ENCODE measurements around the gene MAGEA8. TPM values are rescaled to one million over a fixed set of nuclear protein-coding genes. Genes with fewer than 3 reads are reported as not detected.
"Not testable (repeated sequence)": the region's sequence is repeated elsewhere in the genome, so short reads cannot be mapped to it uniquely, and the experiment has no call there.

The MAGEA8 gene, protein sequence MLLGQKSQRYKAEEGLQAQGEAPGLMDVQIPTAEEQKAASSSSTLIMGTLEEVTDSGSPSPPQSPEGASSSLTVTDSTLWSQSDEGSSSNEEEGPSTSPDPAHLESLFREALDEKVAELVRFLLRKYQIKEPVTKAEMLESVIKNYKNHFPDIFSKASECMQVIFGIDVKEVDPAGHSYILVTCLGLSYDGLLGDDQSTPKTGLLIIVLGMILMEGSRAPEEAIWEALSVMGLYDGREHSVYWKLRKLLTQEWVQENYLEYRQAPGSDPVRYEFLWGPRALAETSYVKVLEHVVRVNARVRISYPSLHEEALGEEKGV
- not detected for total RNA-seq

DNA sequence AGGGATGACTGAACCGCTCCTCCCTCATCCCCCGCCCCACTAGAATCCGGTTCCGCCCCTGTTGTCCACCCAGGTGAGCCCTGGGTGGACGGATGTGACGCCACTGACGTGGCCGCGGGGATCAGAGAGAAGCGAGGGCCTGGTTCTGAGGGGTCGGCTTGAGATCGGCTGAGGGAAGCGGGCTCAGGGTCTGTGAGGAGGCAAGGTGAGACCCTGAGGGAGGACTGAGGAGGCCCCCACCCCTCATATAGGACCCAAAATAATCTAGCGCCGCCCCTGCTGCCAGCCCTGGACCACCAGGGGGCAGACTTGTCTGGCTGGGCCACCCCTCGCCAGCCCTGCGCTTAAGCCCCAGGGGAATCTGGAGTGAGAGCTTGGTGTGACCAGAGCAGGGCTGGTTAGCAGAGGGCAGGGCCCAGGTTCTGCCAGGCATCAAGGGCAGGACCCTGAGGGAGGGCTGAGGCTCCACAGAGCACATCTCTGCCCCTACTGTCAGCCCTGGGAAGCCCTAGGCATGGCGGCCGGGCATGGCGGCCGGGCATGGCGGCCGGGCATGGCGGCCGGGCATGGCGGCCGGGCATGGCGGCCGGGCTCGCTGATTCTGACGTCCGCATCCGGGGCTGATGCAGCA is at the start of gene MAGEA8:
TSS of gene MAGEA8 (plus strand) at position 103 of the 631 bp plus-strand sequence. CDS start 3,090 bp downstream, outside the sequence.
- no peaks in the 10 kb centered on the region for H3K4me1 ChIP-seq

DNA sequence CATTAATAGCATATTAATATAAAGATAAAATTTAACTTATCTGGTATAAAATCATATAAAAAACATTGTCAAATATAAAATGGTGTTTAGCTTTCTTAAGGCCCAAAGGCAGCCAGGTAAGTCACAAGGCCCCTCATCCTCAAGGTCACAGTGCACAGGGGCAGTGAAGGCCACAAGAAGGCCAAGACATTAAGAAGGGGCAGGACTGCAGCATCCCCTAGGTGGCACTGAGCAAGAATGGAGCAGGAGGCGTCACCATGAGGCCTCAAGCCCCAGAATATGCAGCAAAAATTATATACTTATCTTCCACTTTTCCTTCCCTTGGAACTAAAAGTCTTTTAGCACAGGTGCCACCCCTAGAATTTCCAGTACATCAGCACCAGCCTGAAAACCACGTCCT is 49.5 kb upstream of the MAGEA8 start:
- DNase-seq, result no peak
- intact Hi-C loops (cut with DNase I), result no loop called here
- TF ChIP-seq, protein P1, sequence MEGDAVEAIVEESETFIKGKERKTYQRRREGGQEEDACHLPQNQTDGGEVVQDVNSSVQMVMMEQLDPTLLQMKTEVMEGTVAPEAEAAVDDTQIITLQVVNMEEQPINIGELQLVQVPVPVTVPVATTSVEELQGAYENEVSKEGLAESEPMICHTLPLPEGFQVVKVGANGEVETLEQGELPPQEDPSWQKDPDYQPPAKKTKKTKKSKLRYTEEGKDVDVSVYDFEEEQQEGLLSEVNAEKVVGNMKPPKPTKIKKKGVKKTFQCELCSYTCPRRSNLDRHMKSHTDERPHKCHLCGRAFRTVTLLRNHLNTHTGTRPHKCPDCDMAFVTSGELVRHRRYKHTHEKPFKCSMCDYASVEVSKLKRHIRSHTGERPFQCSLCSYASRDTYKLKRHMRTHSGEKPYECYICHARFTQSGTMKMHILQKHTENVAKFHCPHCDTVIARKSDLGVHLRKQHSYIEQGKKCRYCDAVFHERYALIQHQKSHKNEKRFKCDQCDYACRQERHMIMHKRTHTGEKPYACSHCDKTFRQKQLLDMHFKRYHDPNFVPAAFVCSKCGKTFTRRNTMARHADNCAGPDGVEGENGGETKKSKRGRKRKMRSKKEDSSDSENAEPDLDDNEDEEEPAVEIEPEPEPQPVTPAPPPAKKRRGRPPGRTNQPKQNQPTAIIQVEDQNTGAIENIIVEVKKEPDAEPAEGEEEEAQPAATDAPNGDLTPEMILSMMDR (IDR thresholded peaks at IDR 0.05), result no peak
- no peak for TF ChIP-seq POLR2A (IDR thresholded peaks at IDR 0.05)
- no peaks in the 10 kb centered on the region for H3K36me3 ChIP-seq
- H3K4me1 ChIP-seq, result no peaks in the 10 kb centered on the region
- no peaks in the 10 kb centered on the region for H3K27me3 ChIP-seq
- H3K27ac ChIP-seq, result no peak overlapping the region
- no peak overlapping the region for H3K4me3 ChIP-seq (replicated peaks in 1 of 3)
- WGBS, 2 donors, result 90 to 93% methylated on average over 2 of the region's 2 CpGs
- no peaks in the 10 kb centered on the region for H3K9me3 ChIP-seq

More for the DNA sequence above, at the start of gene MAGEA8:
- intact Hi-C loops (cut with DNase I), result no loop called here
- Histone ChIP-seq H3K9me3 (no peaks in the 10 kb centered on the region), H3K36me3 (no peaks in the 10 kb centered on the region), H3K27me3 (no peaks in the 10 kb centered on the region), H3K4me3 (replicated peaks in 1 of 3) (no peak within 1 kb of the TSS), H3K27ac (no peak within 1 kb of the TSS)
- 93 to 100% methylated on average over 1 to 6 of the region's 33 CpGs for WGBS, 2 donors
- TF ChIP-seq, protein P1 (IDR thresholded peaks at IDR 0.05), result no peak
- TF ChIP-seq POLR2A (IDR thresholded peaks at IDR 0.05), result no peak
- DNase-seq, result no peak

DNA sequence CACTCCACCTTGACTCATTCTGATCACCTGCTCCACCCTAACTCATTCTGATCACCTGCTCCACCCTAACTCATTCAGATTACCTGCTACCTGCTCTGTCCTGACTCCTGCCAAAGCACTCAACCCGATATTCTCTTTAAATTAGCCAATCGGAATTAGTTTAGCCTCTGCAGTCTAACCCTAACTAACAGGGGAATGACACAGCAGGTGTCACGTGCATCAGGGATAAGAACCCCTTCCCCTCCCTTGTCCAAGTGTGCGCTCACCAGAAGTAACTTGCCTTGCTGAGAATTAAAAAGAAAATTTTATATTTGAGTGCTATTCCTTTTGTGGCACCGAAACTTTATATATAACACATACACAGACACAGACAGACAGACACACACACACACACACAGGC is 44.3 kb upstream of the MAGEA8 start:
- DNase-seq; H3K27ac ChIP-seq; H3K36me3 ChIP-seq; intact Hi-C loops (cut with DNase I); H3K4me3 ChIP-seq (replicated peaks in 1 of 3); H3K4me1 ChIP-seq; H3K27me3 ChIP-seq; H3K9me3 ChIP-seq: not testable (repeated sequence)
- WGBS, 2 donors, result 73 to 75% methylated on average over 5 of the region's 5 CpGs

DNA sequence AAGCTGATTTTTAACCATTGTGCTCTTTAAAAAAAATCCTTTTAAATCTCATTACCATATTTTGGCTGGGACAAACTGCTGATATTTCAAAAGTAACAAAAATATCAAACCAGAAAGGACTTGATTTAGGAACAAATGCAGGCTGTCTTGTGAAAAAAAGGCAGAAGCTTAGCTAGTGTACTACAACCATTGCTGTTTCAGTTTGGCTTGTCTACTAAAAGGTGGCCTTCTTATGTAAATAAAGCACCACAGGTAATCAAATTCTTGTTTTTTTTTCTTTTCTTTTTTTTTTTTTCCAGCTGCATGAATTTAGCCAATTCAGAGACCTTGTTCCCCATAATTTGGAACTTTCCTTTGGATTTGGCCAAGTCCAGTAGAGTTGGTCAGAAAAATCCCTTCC is 43.8 kb upstream of the MAGEA8 start:
- intact Hi-C loops (cut with DNase I), result no loop called here
- Histone ChIP-seq H3K36me3 (no peaks in the 10 kb centered on the region), H3K4me1 (no peaks in the 10 kb centered on the region), H3K4me3 (replicated peaks in 1 of 3) (no peak overlapping the region), H3K9me3 (no peaks in the 10 kb centered on the region), H3K27ac (no peak overlapping the region), H3K27me3 (no peaks in the 10 kb centered on the region)
- no peak for TF ChIP-seq POLR2A (IDR thresholded peaks at IDR 0.05)
- TF ChIP-seq, protein P1 (IDR thresholded peaks at IDR 0.05), result no peak
- DNase-seq, result no peak

DNA sequence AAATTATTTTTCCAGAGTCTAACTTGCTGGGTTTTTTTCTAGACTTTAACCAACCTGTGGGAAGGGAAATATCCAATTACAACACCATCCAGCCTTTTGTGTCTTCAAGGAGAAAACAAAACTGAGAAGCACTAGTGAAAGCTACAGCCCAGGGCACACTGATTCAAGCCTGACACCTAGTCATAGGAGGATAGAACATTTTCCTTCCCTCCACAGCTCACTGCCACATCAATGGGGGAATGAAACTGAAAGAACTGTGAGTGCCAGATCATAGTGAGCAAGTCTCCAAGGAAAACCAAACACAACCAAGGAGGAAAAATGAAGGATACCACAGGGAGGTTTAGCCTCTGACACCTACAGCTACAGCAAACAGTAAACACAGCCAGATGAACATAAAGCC is 43.3 kb upstream of the MAGEA8 start:
- DNase-seq, result no peak
- Histone ChIP-seq H3K36me3 (no peaks in the 10 kb centered on the region), H3K4me1 (no peaks in the 10 kb centered on the region), H3K27me3 (no peaks in the 10 kb centered on the region), H3K27ac (no peak overlapping the region), H3K9me3 (no peaks in the 10 kb centered on the region), H3K4me3 (replicated peaks in 1 of 3) (no peak overlapping the region)
- TF ChIP-seq POLR2A (IDR thresholded peaks at IDR 0.05), result no peak
- TF ChIP-seq, protein P1 (IDR thresholded peaks at IDR 0.05), result no peak
- intact Hi-C loops (cut with DNase I), result no loop called here
